NCI-H1048 (cell line): ENCODE results near the gene KIRREL1.

Experiments
- DNase-seq: peaks from one replicate; lab custom pipeline; 2025; lab: John Stamatoyannopoulos, UW

The KIRREL1 gene

GRCh38 chr1:157975228-157975950 lies 18.1 kb upstream of the KIRREL1 start:
- DNase-seq = no peak

GRCh38 chr1:157976888-157977287 lies 16.6 kb upstream of the KIRREL1 start:
- no peak for DNase-seq

DNA sequence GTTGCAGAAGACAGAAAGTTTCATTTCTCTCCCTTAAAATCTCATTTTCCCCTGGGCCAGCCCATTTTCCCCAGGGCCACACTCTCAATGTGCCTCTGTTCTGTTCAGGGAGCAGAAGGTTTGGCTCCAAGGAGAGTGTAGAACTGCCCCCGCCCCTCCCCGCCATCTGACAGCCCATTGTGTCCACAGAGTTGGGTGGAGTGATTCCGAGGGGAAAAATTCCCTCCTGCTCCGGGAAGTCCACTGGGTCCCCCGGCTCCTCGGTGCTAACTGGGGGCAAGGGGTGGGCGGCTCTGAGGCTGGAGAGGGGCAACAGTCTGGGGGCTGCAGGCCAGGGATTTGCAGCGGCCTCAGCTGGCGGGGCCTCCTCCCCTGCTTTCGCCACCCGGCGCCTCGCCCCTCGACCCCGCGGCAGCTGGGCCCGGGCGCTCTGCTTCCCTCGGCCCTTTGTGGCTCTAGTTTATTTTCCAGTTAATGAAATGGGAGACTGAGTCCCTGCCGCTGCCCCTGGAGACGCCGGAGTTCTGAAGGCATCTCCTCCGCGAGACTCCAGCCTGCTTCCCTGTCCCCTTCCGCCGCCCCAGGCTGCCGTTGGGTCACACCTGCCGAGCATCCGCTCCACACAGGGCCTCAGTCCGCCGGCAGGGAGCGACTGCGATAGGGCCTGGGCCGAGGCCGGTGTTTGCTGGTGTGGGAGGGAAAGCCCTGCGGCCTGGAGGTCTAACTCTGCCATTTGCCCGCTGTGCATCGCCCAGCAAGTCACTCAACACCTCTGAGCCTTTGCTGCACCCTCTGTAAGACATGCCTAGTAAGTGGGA lies 14.7 kb upstream of the KIRREL1 start:
- DNase-seq = no peak

GRCh38 chr1:157982136-157982535 lies 11.3 kb upstream of the KIRREL1 start:
- no peak for DNase-seq

DNA sequence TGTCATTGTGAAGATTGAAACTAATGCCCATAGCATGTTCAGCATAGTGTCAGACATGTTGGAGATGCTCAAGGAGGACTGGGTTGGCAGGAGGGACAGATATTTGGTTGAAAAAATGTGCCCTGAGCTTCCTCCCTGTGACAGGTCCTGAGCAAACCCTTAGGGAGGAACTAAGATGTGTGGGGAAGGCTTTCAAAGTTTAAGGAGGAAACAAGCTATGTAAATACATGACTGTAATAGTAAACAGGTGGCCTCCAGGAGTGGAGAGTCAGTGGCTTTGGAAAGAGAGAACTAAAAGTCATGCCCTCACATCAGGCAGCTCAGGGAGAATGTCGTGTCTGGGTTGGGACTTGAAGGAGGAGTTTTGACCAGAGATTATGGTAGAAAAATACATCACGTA lies 9.7 kb upstream of the KIRREL1 start:
- no peak for DNase-seq

DNA sequence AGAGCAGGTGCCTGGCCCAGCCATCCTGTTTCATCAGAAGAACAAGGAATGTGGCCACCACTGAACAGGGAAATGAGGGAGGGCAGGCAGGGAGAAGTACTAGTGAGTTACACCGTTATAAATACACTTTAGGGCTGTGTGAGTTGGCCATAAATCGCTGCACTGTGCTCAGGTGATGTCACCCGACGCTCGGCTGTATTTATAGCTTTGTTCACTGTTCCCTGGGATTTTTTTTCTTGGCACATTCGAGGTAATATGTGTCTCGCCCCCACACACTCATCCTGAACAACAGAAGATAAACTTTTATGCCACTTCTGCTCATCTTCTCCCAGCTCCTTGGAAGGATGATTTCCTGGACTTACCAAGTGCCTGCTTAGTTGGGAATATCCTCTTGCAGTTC lies 9.0 kb upstream of the KIRREL1 start:
- no peak for DNase-seq

DNA sequence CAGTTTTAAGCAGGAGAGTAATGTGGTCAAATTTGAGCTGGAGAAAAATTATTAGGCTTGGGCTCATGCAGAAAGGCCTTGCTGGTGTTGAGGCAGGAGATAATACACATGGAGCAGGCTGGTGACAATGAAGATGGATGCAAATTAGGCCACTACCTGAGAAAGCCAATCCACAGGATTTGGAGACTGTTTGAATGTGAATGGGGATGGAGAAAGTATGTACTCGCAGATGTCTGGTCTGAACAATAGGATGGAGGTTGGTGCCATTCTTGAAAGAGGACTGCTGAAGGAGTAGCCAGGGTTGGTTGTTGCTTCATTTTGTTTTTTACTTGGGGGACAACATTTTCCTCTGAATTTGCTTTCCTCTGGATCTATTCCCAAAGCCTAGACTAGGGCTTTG lies 8.0 kb upstream of the KIRREL1 start:
- DNase-seq = no peak

- DNase-seq = no peak
Measured at GRCh38 chr1:157988002-157988401, 5.4 kb upstream of the KIRREL1 start.

DNA sequence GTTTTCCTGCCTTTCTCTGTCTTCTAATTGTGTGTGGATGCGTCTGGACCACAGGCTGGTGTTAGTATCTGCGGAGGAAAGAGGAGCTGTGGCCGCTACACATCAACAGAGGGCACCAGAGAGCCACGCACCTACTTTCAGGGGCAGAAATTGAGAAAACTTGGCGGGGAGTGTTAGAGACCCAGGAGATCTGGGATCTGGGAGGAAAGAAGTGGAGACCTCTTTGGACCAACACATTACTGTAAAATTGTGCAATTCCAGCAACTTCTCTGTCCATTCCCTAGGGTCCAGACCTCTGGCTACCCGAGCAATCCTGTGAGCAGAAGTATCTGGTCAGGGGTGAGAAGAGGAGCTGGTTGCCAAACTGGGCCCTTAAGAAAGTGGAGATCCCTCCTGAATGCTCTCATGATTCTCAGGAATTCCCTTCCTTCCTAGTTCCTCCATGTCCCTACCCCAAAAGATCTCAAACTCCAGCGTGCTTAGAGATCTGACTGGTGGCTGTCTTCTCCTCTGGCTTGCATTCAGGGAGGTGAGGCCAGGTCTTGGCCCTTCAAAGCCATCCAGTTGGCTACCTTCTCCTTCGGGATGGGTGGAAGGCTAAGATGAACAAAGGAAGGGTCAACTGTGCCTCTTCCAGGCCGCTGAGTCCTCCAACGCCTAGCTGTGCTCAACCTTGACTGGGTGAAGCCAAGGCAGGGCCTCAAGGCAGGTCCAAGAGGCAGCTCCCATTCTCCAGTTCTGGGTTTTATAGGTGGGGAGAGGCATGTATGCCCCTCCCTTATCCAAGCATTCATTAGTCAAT lies 1.2 kb upstream of the KIRREL1 start:
- no peak for DNase-seq

GRCh38 chr1:157992833-157993146 lies 655 bp upstream of the KIRREL1 start:
- no peak for DNase-seq

- DNase-seq = no peak
Measured at GRCh38 chr1:157993918-157994605, 617 bp downstream of the KIRREL1 start.

DNA sequence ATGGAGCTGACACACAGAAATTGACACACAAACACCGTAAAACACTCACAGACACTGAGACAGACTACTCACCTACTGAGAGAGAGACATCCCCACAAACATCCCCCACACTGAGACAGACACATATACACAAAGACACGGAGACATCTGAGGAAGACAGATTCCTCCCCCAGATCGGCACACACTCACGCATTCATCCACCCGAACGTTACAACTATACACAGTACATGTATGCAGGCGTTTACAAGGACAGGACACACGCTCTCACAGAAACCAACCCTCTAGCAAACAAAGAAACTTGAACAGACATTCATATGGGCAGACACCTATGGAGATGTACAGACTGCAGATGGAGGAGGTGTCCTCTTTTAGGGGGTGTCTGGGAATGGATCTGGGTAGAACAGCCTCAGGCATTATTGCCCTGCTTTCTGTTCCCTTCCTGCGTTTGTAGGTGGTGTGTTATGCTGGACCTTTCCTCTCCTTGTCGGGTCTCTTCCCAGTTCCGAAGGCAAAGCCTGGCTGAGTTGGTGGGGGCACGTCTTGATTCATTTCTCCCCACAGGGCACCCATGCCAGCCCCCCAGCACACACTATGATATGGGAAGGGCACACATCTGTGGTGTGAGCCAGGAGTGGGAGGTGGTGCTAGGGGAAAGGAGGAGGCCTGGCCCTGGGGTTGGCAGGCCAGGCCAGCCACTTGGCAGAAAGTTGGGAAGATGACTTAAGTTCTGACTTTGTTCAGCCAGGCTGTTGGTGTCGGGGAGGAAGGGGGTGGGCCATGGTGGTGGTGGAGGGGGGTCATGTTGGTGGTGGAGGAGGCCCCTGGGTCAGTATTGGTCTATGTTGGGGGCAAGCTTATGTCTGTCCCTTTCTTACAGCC lies 1.5 kb downstream of the KIRREL1 start:
- DNase-seq = no peak

DNA sequence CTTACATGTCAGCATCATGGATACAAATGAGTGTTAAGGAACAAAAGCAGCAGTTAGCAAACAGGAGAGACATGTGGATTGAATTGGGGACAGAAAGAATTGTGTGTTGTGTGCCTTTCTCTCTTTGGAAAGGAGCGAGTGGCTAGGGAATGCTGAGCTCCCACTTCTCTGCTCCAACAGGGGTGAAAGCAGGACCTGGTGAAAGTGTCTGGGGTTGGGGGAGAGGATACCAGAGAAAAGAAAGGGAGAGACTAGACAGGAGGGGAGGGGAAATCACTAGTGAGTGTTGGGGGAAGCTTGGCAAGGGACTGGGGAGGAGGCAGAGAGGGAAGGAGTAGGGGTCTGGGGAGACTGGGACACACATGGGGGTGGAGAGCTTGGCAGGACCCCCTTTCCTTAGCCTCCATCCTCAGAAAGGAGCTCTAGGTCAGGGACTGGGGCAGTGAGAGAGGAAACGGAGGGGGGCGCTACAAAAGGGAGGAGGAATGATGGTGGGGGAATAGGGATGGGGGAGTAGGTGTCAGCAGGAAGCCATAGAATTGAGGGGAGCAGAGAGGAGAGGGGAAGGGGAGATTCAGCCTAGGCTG lies 2.2 kb downstream of the KIRREL1 start:
- DNase-seq = no peak

DNA sequence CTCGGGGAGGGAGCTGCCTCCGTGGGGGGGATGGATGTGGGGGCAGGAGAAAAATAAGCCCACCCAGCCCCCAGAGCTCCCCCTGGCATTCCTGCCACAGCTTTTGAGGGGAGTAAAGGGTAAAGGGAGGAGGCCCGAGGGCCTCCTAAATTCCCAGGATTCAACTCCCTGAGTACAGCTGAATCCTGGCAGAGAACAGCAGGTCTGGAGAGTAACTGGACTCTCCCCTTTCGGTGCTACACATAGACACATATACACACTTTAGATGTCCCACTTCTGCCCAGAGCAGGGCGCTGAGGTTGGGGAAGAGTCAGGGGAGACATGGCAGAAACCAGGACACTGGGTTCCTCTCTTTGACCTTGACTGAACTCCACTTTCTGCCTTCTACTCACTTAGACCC lies 3.0 kb downstream of the KIRREL1 start:
- DNase-seq = no peak

GRCh38 chr1:158000507-158000906 lies 7.1 kb downstream of the KIRREL1 start:
- DNase-seq = no peak

- no peak for DNase-seq
Measured at GRCh38 chr1:158002022-158002630, 8.7 kb downstream of the KIRREL1 start.

- no peak for DNase-seq
Measured at GRCh38 chr1:158002631-158003405, 9.4 kb downstream of the KIRREL1 start.

- DNase-seq = no peak
Measured at GRCh38 chr1:158003406-158003800, 10.0 kb downstream of the KIRREL1 start.

- DNase-seq = no peak
Measured at GRCh38 chr1:158005224-158005623, 11.8 kb downstream of the KIRREL1 start.

DNA sequence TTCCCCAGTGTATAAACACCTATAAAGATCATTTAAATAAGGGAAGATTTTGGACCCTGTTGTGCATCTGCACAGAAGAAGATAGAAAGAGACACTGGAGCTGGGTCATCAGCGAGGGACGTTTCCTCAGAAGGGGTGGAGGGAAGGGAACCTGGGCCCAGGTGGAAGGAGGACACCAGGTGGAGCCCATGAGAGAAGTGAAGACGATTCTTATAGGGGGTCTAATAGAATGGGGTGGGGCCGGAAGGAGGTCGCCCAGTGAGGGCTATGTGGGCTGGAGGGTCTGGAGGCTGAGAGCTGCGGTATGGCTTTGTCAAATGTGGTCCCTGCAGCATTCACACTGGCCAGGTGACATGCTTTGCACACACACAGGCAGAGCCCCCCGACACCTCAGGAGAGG lies 13.7 kb downstream of the KIRREL1 start:
- DNase-seq = no peak
